ENCODE data around the gene CARD6. TPM values are rescaled to one million over a fixed set of nuclear protein-coding genes. Genes with fewer than 3 reads are reported as not detected.
A peak's percentile ranks its signal among the peaks of the same experiment; 100 is the strongest.
"Not testable (repeated sequence)": the region's sequence is repeated elsewhere in the genome, so short reads cannot be mapped to it uniquely, and the experiment has no call there.

Gene CARD6
- 10 to 100 TPM in 1 of 9 donors, 1 to 10 TPM in 8; 5.2 to 13.0 (median 6.1) TPM for total RNA-seq
- polyA plus RNA-seq: 1 to 10 TPM; 2.2 to 3.1 TPM
- long read RNA-seq, donor 1: 0 reads
- long read RNA-seq, donor 2, full-length matches to known transcripts: 2 of 6 reads
- long read RNA-seq, donor 2, partial matches to known transcripts: 3 of 6 reads
- long read RNA-seq, donor 2, other reads (novel, unspliced or antisense): 1 of 6 reads
- long read RNA-seq, donor 3, full-length matches to known transcripts: 1 of 1 reads
- long read RNA-seq, donor 3, partial matches to known transcripts: 0 of 1 reads
- long read RNA-seq, donor 3, other reads (novel, unspliced or antisense): 0 of 1 reads

- peak; percentile 50 to 72 (median 56) for ATAC-seq
- intact Hi-C loops (cut with DNase I): loop anchor here in 1 of 10 donors (5.0 kb wide), 1 partner anchor 36 kb away; no protein-coding TSS in a partner anchor
- Histone ChIP-seq H3K4me3 (peak within 1 kb of the TSS; percentile 15 to 63 (median 50)), H3K36me3 (peaks cover 0 to 17% (median 0%) of the 10 kb centered on the region in 9 donors), H3K27me3 (no peaks in the 10 kb centered on the region), H3K9me3 (no peaks in the 10 kb centered on the region), H3K27ac (peak within 1 kb of the TSS; percentile 47 to 93 (median 78)), H3K4me1 (peaks cover 0 to 38% (median 5%) of the 10 kb centered on the region in 12 donors)
- no peak for DNase-seq
- WGBS, 4 donors: 24 to 30% (median 26%) methylated on average over 9 of the region's 9 CpGs
- TF ChIP-seq CTCF (IDR thresholded peaks at IDR 0.05): peak in 1 of 12 donors; percentile 12
- peak in 1 of 2 donors; percentile 16 for TF ChIP-seq POLR2A (IDR thresholded peaks at IDR 0.05)
These were observed at the start of gene CARD6 for GRCh38 chr5:40841068-40841805. TSS of gene CARD6 (plus strand) at chr5:40841367. CDS start at chr5:40841383, 16 bp downstream.

DNA sequence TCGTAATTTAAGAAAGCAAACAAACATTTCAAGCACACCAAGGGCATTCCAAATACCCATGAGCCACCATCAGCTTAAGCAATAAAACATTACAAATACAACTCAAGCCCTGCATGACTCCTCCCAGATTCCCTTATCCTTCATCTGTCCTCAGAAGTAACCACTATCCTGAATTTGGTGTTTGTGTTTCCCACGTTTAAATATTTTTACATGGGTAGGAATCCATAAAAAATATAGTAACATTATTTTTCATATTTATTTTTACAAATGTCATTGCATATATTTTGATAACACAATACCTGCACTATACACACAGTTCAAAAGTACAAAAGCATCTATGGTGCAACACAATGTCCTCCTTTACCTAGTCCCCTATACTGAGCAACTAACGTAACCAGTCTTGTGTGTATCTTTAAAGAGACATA is 49.4 kb upstream of the CARD6 start:
- Histone ChIP-seq H3K27me3 (no peaks in the 10 kb centered on the region), H3K27ac (peak overlapping the region in 1 of 12 donors; percentile 2), H3K36me3 (peaks cover 0 to 7% (median 0%) of the 10 kb centered on the region in 9 donors), H3K4me3 (no peak overlapping the region), H3K4me1 (peaks cover 8 to 62% (median 31%) of the 10 kb centered on the region in 12 donors), H3K9me3 (peaks cover 0 to 11% (median 2%) of the 10 kb centered on the region in 12 donors)
- TF ChIP-seq POLR2A (IDR thresholded peaks at IDR 0.05) (no peak), CTCF (IDR thresholded peaks at IDR 0.05) (no peak)
- intact Hi-C loops (cut with DNase I): no loop called here
- ATAC-seq: no peak
- WGBS, 4 donors: 51 to 65% (median 59%) methylated on average over 3 of the region's 3 CpGs
- DNase-seq: no peak

- H3K27ac ChIP-seq; H3K36me3 ChIP-seq; H3K9me3 ChIP-seq; intact Hi-C loops (cut with DNase I); ATAC-seq; H3K4me3 ChIP-seq; DNase-seq; H3K27me3 ChIP-seq: not testable (repeated sequence)
- H3K4me1 ChIP-seq: peaks cover 8 to 65% (median 34%) of the 10 kb centered on the region in 12 donors
- WGBS, 4 donors: 94 to 97% (median 95%) methylated on average over 10 of the region's 10 CpGs
These were observed 48.5 kb upstream of the CARD6 start for GRCh38 chr5:40792691-40793090.

GRCh38 chr5:40794340-40794739 is 46.8 kb upstream of the CARD6 start:
- H3K36me3 ChIP-seq; ATAC-seq; H3K27me3 ChIP-seq; H3K4me3 ChIP-seq; intact Hi-C loops (cut with DNase I); H3K27ac ChIP-seq; DNase-seq; H3K9me3 ChIP-seq: not testable (repeated sequence)
- H3K4me1 ChIP-seq: peaks cover 8 to 67% (median 35%) of the 10 kb centered on the region in 12 donors

DNA sequence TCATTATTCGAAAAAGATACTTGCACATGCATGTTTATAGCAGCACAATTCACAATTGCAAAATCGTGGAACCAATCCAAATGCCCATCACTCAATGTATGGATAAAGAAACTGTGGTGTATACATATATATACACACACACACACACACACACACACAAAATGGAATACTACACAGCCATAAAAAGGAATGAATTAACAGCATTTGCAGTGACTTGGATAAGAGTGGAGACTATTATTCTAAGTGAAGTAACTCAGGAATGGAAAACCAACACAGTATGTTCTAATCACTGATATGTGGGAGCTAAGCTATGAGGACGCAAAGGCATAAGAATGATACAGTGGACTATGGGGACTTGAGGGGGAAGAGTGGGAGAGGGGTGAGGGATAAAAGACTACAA is 46.3 kb upstream of the CARD6 start:
- DNase-seq; intact Hi-C loops (cut with DNase I); H3K27ac ChIP-seq; ATAC-seq; H3K27me3 ChIP-seq; H3K4me3 ChIP-seq; H3K36me3 ChIP-seq; H3K9me3 ChIP-seq: not testable (repeated sequence)
- H3K4me1 ChIP-seq: peaks cover 6 to 64% (median 38%) of the 10 kb centered on the region in 12 donors
- 89 to 97% (median 93%) methylated on average over 3 of the region's 3 CpGs for WGBS, 4 donors
